Sigmoid colon (tissue), 7 donors: ENCODE results near the gene SUMO3. TPM values are rescaled to one million over a fixed set of nuclear protein-coding genes. Genes with fewer than 3 reads are reported as not detected.

Experiments
- DNase-seq: peaks from one replicate; pipeline ENCODE4 v3.0.0-alpha.2; 2019
- H3K27ac ChIP-seq, 4 donors: fragments of 200-600 bp; sonication (generic); one replicate each; pipeline ENCODE4 v1.5.1; 2016 to 2019; ENCODE audit warnings: mild to moderate bottlenecking in 1 of 4
- H3K27me3 ChIP-seq, 3 donors: fragments of 200-600 bp; sonication (generic); one replicate each; pipeline ENCODE4 v1.5.1; 2019; ENCODE audit warnings: mild to moderate bottlenecking in 1 of 3
- H3K36me3 ChIP-seq, 4 donors: fragments of 200-600 bp; sonication (generic); one replicate each; pipeline ENCODE4 v1.5.1; 2016 to 2019
- H3K4me1 ChIP-seq, 4 donors: fragments of 200-600 bp; sonication (generic); one replicate each; pipeline ENCODE4 v1.5.1; 2017 to 2019
- H3K4me3 ChIP-seq, 4 donors: fragments of 200-600 bp; sonication (generic); one replicate each; pipeline ENCODE4 v1.5.1; 2017 to 2019; ENCODE audit warnings: mild to moderate bottlenecking in 2 of 4, moderate library complexity in 1 of 4
- H3K9me3 ChIP-seq, 4 donors: fragments of 200-600 bp in 3 of 4; sonication (generic) in 3 of 4; one replicate each; pipeline versions ENCODE4 v1.5.1 to v1.6.1; 2013 to 2019
- CTCF ChIP-seq, 4 experiments: fragments of 450-650 bp in 3 of 4; fragments of 200-600 bp in 1 of 4; IDR thresholded peaks; one replicate each; pipeline ENCODE4 v1.5.1; 2016 to 2019; ENCODE audit warnings: antibody characterized with exemption in 4 of 4, mild to moderate bottlenecking in 3 of 4, moderate library complexity in 2 of 4
- EP300 ChIP-seq, 4 donors: sonication (generic); formaldehyde crosslinking; IDR thresholded peaks; one replicate each; pipeline ENCODE4 v1.6.1; 2017; ENCODE audit warnings: antibody characterized with exemption in 4 of 4
- POLR2A ChIP-seq, 2 donors: fragments of 450-650 bp; IDR thresholded peaks; one replicate each; pipeline ENCODE4 v1.6.1; 2016; ENCODE audit warnings: antibody characterized with exemption in 2 of 2, mild to moderate bottlenecking in 2 of 2, moderate library complexity in 2 of 2
- POLR2AphosphoS5 ChIP-seq, 4 donors: sonication (generic); formaldehyde crosslinking; IDR thresholded peaks; one replicate each; pipeline ENCODE4 v1.6.1; 2017; ENCODE audit warnings: antibody characterized with exemption in 4 of 4
- WGBS, 2 donors: extraction: QIAGEN DNeasy Blood & Tissue Kit; methylation state at CpG; one replicate each; pipeline ENCODE4 v1.1.7; 2013; 5-methylcytosine and 5-hydroxymethylcytosine counted together
- intact Hi-C: fragments of 100-400 bp; cut with DNase I; formaldehyde crosslinking; loops from one replicate; pipeline ENCODE4 v1.15.1; 2023
- polyA plus RNA-seq, 3 donors: library from polyadenylated mRNA; stranded (reverse); fragments of 200-250 nt; gene quantifications; one replicate each; pipeline ENCODE4 v1.2.3, GENCODE V29; 2013
- total RNA-seq, 4 donors: library from RNA; depleted of rRNA; stranded (reverse); fragments of >200 nt; gene quantifications; one replicate each; pipeline ENCODE4 v1.1.0, GENCODE V29; 2016
- donor health status: healthy with polysubstance abuse.
- donor health status: Bipolar disorder and iron deficiency.
- donor health status: healthy.

SUMO3 gene
- total and polyA plus RNA-seq, 7 donors = 52.4 to 104 (median 60.1) TPM

- Histone ChIP-seq H3K9me3 (no peaks in the 10 kb centered on the region), H3K27me3 (no peaks in the 10 kb centered on the region), H3K27ac (no peak overlapping the region), H3K36me3 (peaks cover 12 to 98% (median 60%) of the 10 kb centered on the region in 4 donors), H3K4me3 (no peak overlapping the region), H3K4me1 (peaks cover 0 to 8% (median 3%) of the 10 kb centered on the region in 4 donors)
- intact Hi-C loops = no loop called here
- DNase-seq = no peak
- TF ChIP-seq POLR2A (IDR thresholded peaks at IDR 0.05) = no peak
- no peak for TF ChIP-seq CTCF (IDR thresholded peaks at IDR 0.05)
- no peak for TF ChIP-seq POLR2AphosphoS5 (IDR thresholded peaks at IDR 0.05)
- TF ChIP-seq EP300 (IDR thresholded peaks at IDR 0.05) = no peak
- 71 to 83% methylated on average over 34 of the region's 34 CpGs for WGBS, 2 donors
Measured at GRCh38 chr21:44853601-44854390, 35.9 kb upstream of the SUMO3 start.

GRCh38 chr21:44850905-44851657, 33.2 kb upstream of the SUMO3 start:
- no peak overlapping the region for H3K27ac ChIP-seq
- TF ChIP-seq POLR2AphosphoS5 (IDR thresholded peaks at IDR 0.05) (no peak), CTCF (IDR thresholded peaks at IDR 0.05) (no peak), POLR2A (IDR thresholded peaks at IDR 0.05) (no peak), EP300 (IDR thresholded peaks at IDR 0.05) (no peak)
- H3K36me3 ChIP-seq = peaks cover 14 to 79% (median 51%) of the 10 kb centered on the region in 4 donors
- no peaks in the 10 kb centered on the region for H3K9me3 ChIP-seq
- no peak for DNase-seq
- WGBS, 2 donors = 79 to 82% methylated on average over 26 of the region's 26 CpGs
- intact Hi-C loops = no loop called here
- peaks cover 0 to 13% (median 11%) of the 10 kb centered on the region in 4 donors for H3K4me1 ChIP-seq
- no peak overlapping the region for H3K4me3 ChIP-seq
- H3K27me3 ChIP-seq = no peaks in the 10 kb centered on the region

GRCh38 chr21:44850208-44850800, 32.4 kb upstream of the SUMO3 start:
- Histone ChIP-seq H3K27me3 (peaks cover 0 to 4% (median 0%) of the 10 kb centered on the region in 3 donors), H3K4me3 (no peak overlapping the region), H3K4me1 (peaks cover 0 to 21% (median 19%) of the 10 kb centered on the region in 4 donors), H3K27ac (no peak overlapping the region), H3K9me3 (no peaks in the 10 kb centered on the region), H3K36me3 (peaks cover 14 to 71% (median 43%) of the 10 kb centered on the region in 4 donors)
- no peak for TF ChIP-seq POLR2AphosphoS5 (IDR thresholded peaks at IDR 0.05)
- no peak for TF ChIP-seq POLR2A (IDR thresholded peaks at IDR 0.05)
- TF ChIP-seq EP300 (IDR thresholded peaks at IDR 0.05) = no peak
- no peak for TF ChIP-seq CTCF (IDR thresholded peaks at IDR 0.05)
- no peak for DNase-seq
- WGBS, 2 donors = 39 to 81% methylated on average over 20 of the region's 20 CpGs
- intact Hi-C loops = no loop called here

GRCh38 chr21:44849616-44850130, 31.8 kb upstream of the SUMO3 start:
- DNase-seq = no peak
- Histone ChIP-seq H3K27ac (no peak overlapping the region), H3K27me3 (peaks cover 0 to 4% (median 0%) of the 10 kb centered on the region in 3 donors), H3K4me1 (peaks cover 0 to 23% (median 19%) of the 10 kb centered on the region in 4 donors), H3K4me3 (no peak overlapping the region), H3K36me3 (peaks cover 14 to 65% (median 38%) of the 10 kb centered on the region in 4 donors), H3K9me3 (no peaks in the 10 kb centered on the region)
- intact Hi-C loops = no loop called here
- 17 to 68% methylated on average over 12 of the region's 12 CpGs for WGBS, 2 donors
- TF ChIP-seq POLR2A (IDR thresholded peaks at IDR 0.05) (no peak), EP300 (IDR thresholded peaks at IDR 0.05) (no peak), CTCF (IDR thresholded peaks at IDR 0.05) (no peak), POLR2AphosphoS5 (IDR thresholded peaks at IDR 0.05) (no peak)
